Smooth muscle cell (in vitro differentiated cells): ENCODE data around the gene RRBP1. TPM values are rescaled to one million over a fixed set of nuclear protein-coding genes. Genes with fewer than 3 reads are reported as not detected.

Source experiments
- DNase-seq: peaks from one replicate; lab custom pipeline; 2025; ENCODE audit not compliant: unreplicated experiment; lab: John Stamatoyannopoulos, UW
- H2AFZ ChIP-seq: fragments of 200-600 bp; sonication (generic); 2 replicates; pipeline ENCODE4 v1.6.0; 2016; ENCODE audit warnings: antibody characterized with exemption, low read depth, mild to moderate bottlenecking
- H3F3A ChIP-seq: fragments of 200-600 bp; sonication (generic); 2 replicates; pipeline ENCODE4 v1.6.0; 2017; ENCODE audit warnings: antibody characterized with exemption, low read depth
- H3K27ac ChIP-seq: fragments of 200-600 bp; sonication (generic); 2 replicates; pipeline ENCODE4 v1.5.1; 2016; ENCODE audit warnings: low read depth, mild to moderate bottlenecking
- H3K27me3 ChIP-seq: fragments of 200-600 bp; sonication (generic); 2 replicates; pipeline ENCODE4 v1.6.1; 2016; ENCODE audit warnings: low read depth, mild to moderate bottlenecking
- H3K36me3 ChIP-seq: fragments of 200-600 bp; sonication (generic); 2 replicates; pipeline ENCODE4 v1.5.1; 2016; ENCODE audit warnings: low read depth
- H3K4me1 ChIP-seq: fragments of 200-600 bp; sonication (generic); 2 replicates; pipeline ENCODE4 v1.5.1; 2016; ENCODE audit warnings: low read depth
- H3K4me2 ChIP-seq: fragments of 200-600 bp; sonication (generic); 2 replicates; pipeline ENCODE4 v1.6.0; 2016; ENCODE audit warnings: mild to moderate bottlenecking
- H3K4me3 ChIP-seq: fragments of 200-600 bp; sonication (generic); 2 replicates; pipeline ENCODE4 v1.5.1; 2016; ENCODE audit warnings: mild to moderate bottlenecking
- H3K79me2 ChIP-seq: fragments of 200-600 bp; sonication (generic); 2 replicates; pipeline ENCODE4 v1.6.0; 2016; ENCODE audit warnings: low read depth, mild to moderate bottlenecking
- H3K9ac ChIP-seq: fragments of 200-600 bp; sonication (generic); 2 replicates; pipeline ENCODE4 v1.6.0; 2016; ENCODE audit warnings: low read depth
- H3K9me3 ChIP-seq: fragments of 200-600 bp; sonication (generic); replicated peaks from 2 replicates; pipeline ENCODE4 v1.5.1; 2016; ENCODE audit warnings: low read depth
- H4K20me1 ChIP-seq: fragments of 200-600 bp; sonication (generic); 2 replicates; pipeline ENCODE4 v1.6.0; 2016; ENCODE audit warnings: low read depth
- CTCF ChIP-seq: fragments of 200-600 bp; sonication (generic); IDR thresholded peaks from 2 replicates; pipeline ENCODE4 v1.5.1; 2017; ENCODE audit warnings: borderline replicate concordance, mild to moderate bottlenecking, antibody characterized with exemption; ENCODE audit not compliant: insufficient read depth, poor library complexity, severe bottlenecking
- WGBS: methylation state at CpG from one replicate; pipeline ENCODE4 v1.1.7; 2016; ENCODE audit warnings: low lambda C conversion rate; 5-methylcytosine and 5-hydroxymethylcytosine counted together
- polyA plus RNA-seq: library from polyadenylated mRNA; unstranded; fragments of >200 nt; fragmentation: Nextera tagmentation; extraction: Ambion mirVana; gene quantifications from 2 replicates; pipeline ENCODE4 v1.2.1, GENCODE V29; 2016
- total RNA-seq: library from RNA; depleted of rRNA; stranded (reverse); fragments of >200 nt; gene quantifications from 2 replicates; pipeline ENCODE4 v1.2.3, GENCODE V29; 2014

RRBP1 gene
- total and polyA plus RNA-seq, 2 experiments from 2014 or later = 142 to 226 TPM

- no peak overlapping the region for H3K4me3 ChIP-seq
- TF ChIP-seq CTCF = no peak
- no peak overlapping the region for H3K4me2 ChIP-seq
- H4K20me1 ChIP-seq = peaks cover 99% of the 10 kb centered on the region
- WGBS = 91% methylated on average over 19 of the region's 19 CpGs
- H3F3A ChIP-seq = peaks cover 59% of the 10 kb centered on the region
- peaks cover 19% of the 10 kb centered on the region for H3K36me3 ChIP-seq
- DNase-seq = no peak
- peaks cover 17% of the 10 kb centered on the region for H3K79me2 ChIP-seq
- no peaks in the 10 kb centered on the region for H3K27me3 ChIP-seq
- H3K4me1 ChIP-seq = no peaks in the 10 kb centered on the region
- peak overlapping the region; percentile 73 for H3K27ac ChIP-seq
- no peak overlapping the region for H2AFZ ChIP-seq
- no peaks in the 10 kb centered on the region for H3K9me3 ChIP-seq
- no peak overlapping the region for H3K9ac ChIP-seq
Observed at GRCh38 chr20:17610566-17611289, 71.3 kb downstream of the RRBP1 start.

GRCh38 chr20:17609811-17610377 is 72.1 kb downstream of the RRBP1 start:
- H3K9ac ChIP-seq = no peak overlapping the region
- no peaks in the 10 kb centered on the region for H3K4me1 ChIP-seq
- H3K79me2 ChIP-seq = peaks cover 24% of the 10 kb centered on the region
- peaks cover 58% of the 10 kb centered on the region for H3F3A ChIP-seq
- no peaks in the 10 kb centered on the region for H3K27me3 ChIP-seq
- H2AFZ ChIP-seq = no peak overlapping the region
- no peak overlapping the region for H3K4me2 ChIP-seq
- H3K4me3 ChIP-seq = no peak overlapping the region
- DNase-seq = no peak
- H3K36me3 ChIP-seq = peaks cover 19% of the 10 kb centered on the region
- TF ChIP-seq CTCF = no peak
- peak overlapping the region; percentile 17 for H3K27ac ChIP-seq
- peaks cover 99% of the 10 kb centered on the region for H4K20me1 ChIP-seq
- H3K9me3 ChIP-seq = no peaks in the 10 kb centered on the region
- 94% methylated on average over 8 of the region's 8 CpGs for WGBS

GRCh38 chr20:17608701-17609497 is 73.1 kb downstream of the RRBP1 start:
- WGBS = 95% methylated on average over 3 of the region's 3 CpGs
- Histone ChIP-seq H3K36me3 (peaks cover 19% of the 10 kb centered on the region), H3K9ac (no peak overlapping the region), H3F3A (peaks cover 48% of the 10 kb centered on the region), H3K4me2 (no peak overlapping the region), H3K4me1 (no peaks in the 10 kb centered on the region), H2AFZ (no peak overlapping the region), H3K4me3 (no peak overlapping the region), H3K27ac (peak overlapping the region; percentile 17), H4K20me1 (peaks cover 99% of the 10 kb centered on the region), H3K27me3 (no peaks in the 10 kb centered on the region), H3K9me3 (no peaks in the 10 kb centered on the region), H3K79me2 (peaks cover 34% of the 10 kb centered on the region)
- no peak for DNase-seq
- no peak for TF ChIP-seq CTCF
